Hematopoietic multipotent progenitor cell treated with erythropoietin and hydrocortisone succinate and interleukin-3 and kit ligand, for 4 days (in vitro differentiated cells): Measurements from ENCODE around the gene RPS21.
A peak's percentile ranks its signal among the peaks of the same experiment; 100 is the strongest.
"Not testable (repeated sequence)": the region's sequence is repeated elsewhere in the genome, so short reads cannot be mapped to it uniquely, and the experiment has no call there.

Experiments used
- DNase-seq: peaks from one replicate; pipeline ENCODE4 v3.0.0-alpha.2; 2015

The RPS21 gene

DNA sequence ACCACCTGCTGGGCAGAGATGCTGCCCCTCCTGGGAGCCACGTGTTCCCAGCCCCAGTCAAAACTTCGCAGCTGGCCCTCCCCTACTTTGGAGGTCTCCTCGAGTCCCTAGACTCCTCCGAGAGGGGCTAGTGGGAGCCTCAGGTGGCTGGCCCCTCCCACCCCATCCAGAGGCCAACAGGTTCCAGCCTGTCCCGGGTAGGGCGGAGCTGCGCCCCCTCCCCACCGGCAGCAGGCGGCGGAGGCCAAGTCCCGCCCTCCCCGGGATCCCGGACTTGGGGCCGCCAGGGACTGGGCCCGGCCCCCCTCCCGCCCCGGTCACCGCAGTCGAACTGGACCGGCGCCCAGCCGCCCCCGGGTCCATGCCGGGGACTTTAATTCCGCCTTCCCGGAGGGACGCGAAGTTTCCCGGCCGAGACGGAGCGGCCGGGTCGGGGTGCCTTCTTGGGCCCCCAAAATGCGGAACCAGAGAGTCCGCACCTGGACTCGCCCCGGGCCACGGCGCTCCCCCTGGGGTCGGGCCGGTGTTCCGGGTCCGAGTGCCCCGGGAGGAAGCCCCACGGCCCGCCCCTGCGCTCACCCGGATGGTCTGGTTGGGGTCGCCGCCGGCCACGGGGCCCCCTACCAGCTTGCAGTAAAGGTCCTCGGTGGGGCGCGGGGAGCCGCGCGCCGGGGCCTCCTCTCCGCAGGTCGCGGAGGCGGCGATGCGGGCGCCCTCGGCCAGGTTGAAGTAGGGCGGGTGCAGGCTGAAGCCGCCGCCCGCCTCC lies 20.4 kb upstream of the RPS21 start:
- no peak for DNase-seq

DNA sequence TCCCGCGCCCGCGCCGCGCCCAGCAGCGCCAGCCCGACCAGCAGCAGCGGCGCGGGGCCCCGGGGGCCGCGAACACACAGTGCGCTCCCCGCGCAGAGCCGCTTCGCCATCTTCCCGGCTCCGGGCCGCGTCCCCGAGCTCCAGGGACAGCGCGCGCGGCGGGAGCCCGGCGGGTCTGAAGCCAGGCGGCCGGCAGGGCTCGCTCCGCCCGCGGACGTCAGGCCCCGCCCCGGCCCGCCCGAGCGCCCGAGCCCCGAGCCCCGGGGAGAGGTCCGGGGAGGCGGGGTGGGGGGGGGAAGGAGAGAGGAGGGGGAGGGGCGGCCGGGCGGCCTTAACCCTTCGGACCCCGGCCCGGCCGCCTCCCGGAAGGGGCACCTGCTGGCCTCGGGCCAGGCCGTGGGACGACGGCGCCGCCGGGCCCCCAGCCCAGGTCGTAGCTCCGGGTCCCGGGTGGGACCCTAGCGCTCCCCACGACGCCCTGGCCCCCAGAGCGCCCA lies 19.7 kb upstream of the RPS21 start, which contains the start of gene LAMA5:
TSS of gene LAMA5 (minus strand) at position 177 of the 497 bp plus-strand sequence. CDS start at position 110, 67 bp downstream.
- peak; percentile 64 for DNase-seq

DNA sequence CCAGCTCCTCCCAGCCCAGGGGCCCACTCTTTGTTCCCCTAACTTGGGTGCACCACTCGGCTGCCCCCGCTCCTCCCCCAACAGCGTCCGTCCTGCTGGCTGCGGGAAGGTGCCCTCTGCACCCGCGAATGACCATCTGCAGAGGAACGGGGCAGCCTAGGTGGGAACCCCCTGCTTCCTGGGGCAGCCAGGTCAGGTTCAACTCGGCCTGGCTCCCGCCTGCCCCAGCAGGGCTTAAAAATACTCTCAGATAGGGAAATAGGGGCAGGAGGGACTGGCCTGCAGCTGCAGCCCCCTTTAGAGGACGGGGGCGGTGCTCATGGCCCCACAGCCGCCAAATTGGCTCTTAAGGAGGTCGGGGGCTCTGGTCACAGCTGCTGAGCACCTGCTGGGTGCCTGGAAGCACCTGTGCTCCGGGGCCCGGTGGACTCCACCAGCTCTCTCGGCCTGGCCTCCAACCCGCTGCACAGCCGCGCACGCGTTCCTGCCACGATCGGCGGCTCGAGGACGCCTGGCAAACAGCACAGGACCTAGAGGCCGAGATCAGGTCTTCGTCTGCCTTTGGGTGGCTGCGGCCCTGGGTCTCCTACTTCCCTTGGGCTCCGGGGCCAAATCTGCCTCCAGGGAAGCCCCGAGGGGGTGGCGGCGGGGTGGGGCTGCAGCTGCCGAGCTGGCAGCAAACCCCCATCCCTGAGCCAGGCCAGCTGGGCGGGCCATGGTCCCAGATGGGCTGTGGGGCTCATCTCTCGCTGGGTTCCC lies 19.1 kb upstream of the RPS21 start:
- DNase-seq, result peak; percentile 66

DNA sequence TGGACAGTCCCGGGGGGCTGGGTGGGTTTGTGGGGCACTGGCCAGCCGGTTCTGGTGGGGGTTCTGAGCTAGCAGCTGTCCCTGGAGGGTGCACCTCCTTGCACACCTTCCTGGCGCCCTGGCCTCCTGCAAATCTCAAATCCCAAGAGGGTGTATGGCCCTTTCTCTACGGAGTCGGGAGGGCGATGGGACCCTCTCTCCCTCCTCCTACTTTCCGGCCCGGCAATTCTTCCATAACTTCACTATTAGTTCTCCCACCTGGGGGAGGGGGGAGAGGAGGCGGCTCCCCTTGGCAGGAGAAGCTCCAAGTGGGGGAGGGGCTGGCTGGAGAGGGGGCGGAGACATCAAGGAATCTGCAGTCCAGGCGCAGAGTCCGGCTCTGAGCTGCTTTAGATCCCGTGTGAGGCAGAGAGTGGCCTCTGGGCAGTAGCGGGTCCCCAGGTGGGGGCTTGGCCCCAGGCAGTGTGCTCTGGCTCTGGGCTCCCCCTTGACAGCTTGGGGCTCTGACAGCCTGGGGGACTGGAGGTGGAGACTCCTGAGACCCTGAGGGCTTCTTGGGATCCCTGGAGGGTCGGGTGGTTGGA lies 18.4 kb upstream of the RPS21 start:
- DNase-seq, result no peak

DNA sequence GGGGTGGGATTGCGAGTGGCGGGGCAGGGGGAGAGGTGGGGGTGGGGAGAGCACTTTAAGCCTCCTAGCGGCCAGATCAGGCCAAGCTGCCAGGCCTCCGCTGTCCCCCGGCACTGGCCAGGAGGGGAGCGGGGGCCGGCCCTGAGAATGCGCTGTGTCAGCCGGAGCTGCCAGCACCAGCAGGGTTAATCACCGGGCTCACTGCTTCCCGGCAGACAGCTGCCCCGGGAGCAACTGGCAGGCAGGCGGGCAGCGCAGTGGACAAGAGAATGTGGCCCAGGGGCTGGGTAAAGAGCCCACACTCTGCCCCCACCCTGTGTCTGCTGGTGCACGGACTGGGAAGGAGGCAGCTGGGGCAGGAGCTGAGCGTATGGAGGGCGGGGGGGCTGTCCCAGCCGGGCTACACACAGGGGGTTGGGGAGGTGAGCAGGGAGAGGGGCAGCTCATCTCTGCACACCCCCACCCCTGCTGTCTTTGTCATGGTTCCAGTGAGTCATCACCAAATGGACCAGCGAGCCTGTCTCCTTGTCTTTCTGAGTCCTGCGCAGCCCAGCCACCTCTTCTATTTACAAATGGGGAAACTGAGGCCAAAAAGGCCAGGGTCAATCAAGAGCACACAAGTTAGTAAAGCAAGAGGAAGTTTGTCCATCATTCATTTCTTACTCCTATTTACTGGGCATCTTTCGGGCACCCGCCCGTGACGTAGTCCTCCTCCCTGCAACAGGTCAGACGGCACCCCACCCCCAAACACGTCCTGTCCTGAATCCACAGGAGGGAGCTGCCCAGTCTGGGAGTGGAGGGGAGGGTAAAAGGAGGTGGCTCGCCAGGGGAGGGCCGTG lies 17.7 kb upstream of the RPS21 start:
- DNase-seq, result peak; percentile 47

DNA sequence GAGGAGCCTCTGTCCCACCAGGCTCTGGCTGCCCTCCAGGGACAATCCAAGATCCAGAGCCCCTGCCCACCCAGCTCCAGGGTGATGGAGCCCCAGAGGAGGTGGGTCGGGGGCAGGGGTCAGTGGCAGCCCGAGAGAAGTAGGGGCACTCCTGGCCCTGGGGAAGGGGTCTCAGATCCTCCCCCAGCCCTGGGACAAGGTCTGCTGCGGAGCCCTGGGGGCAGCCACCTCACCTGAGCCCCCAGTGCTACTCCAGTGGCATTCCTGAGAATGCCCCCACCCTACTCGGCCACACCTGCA lies 17.1 kb upstream of the RPS21 start:
- no peak for DNase-seq

DNA sequence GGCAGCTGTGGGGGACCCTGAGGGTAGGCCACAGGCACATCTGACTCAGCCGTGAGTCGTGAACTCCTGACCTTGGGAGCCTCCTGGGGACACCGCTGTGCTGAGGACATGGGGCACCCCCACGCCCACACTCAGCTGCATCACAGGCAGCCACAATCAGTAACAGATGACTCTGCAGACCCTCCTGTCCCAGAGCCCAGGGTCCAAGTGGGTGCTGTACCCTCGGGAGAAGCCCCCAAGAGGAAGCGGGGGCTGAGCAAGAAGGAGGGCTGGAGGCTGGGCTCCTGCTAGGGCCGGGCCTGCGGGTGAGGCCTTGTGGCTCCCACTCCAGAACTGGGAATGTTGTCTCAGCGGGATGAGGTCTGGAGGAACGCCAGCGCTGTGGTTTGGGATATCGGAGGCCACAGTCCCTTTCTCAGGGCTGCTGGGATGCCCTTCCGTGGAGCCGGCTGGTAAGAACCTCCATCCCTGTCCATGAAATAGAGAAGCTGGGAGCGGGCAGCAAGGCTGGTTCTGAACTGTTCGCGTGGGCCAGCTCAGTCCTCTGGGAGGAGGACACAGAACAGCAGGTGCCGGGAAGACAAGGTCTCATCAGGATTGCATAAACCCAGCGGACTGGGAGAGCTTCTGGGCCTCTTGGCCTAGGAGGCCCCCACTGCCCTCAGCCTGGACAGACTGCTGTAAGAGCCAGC lies 16.6 kb upstream of the RPS21 start:
- no peak for DNase-seq

DNA sequence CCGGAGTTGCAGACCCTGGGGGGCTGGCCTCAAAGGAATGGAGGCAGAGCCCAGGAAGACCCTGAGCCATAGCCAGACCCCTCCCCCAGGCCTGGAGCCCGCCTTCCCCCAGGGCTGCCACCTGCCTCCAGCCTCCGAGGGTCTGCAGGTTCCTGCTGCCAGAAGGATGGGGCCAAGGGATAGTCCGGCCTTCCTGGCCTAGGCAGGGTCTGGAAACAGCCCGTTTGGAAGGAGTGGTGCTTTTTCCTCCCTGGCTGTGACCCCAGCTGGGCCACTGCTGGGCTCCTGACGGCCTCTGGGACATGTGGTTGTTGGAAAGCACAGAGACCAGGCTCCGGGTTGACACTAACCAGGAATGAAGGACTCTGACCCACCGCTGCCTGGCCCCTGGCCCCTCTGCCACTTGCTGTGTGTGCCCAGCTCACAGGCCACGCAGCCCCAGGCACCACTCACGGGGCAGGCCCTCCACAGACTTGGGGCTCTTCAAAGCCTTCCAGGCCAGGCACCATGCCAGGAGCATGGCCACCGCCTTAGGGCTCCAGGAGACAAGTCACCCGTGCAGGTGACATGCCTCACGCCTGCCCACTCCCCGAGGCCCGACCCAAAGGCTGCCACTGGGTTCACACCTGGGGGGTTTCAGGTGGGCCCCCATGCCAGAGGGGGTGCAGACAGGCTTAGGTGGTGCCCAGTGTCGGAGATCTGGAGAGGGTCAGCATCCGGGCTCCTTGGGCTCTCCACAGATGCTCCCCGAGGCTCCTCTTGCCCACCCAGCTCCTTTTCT lies 15.9 kb upstream of the RPS21 start:
- no peak for DNase-seq

DNA sequence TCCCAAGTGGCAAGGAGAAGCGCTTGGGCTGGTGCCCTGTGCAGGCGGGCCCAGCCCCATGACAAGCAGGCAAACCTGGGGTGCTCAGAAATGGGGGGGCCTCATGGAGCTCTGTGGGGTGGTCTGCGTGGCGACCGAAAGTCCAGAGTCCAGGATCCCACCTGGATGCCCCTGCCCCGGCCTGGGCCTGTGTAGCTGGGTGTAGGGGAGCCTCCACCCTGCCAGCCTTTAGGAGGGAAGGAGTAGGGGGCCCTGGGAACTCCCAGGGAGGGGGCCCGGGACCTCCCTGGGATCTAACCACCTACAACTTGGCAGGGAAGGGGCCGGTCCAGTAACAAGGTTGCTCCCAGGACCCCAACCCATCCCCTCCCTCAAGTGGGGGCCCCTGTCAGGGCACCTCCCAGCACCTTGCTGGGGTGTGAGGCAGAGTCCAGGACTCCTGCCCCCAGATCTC lies 15.3 kb upstream of the RPS21 start:
- no peak for DNase-seq

DNA sequence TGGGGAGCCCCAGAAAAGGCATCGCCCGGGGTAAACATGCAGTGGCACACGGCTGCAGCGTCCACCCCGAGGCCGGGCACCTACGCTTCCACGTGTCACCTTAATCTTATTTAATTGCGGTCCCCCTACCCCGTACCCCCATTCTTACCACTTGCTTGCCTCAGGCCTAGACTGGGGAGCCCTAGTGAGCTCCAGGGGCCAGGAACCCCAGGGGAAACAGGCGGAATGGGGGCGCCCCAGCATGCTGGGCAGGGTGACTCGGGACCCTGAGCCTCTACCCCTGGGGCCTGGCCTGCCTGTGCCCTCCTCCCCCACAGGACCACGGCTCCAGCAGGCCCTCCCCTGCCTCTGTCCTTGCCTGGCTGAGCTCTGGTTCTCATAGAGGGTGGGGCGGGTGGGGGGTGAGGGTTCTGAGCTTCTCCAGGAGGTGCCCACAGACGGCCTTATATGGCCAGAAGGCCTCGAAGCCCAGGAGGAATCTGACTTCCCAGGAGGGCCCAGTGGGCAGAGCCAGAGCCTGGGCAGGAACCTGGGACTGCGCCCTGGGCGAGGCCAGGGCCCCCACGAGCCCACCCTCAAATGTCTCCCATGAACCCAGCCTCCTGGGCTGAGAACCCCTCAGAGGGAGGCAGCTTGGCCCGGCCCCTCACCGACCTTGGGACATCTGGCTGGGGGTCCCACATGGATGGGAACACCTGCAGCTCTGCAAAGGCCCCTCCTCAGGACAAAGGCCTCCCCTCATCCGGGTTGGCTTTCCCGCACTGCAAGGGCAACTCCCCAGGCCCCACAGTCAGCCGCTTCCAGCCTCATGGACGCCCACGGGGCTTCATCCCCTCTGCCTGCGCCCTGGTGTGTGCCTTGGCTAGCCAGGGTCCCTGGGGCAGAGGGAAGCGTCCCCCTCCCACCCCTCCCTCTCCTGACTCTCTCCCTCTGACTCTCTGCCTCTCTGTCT lies 14.6 kb upstream of the RPS21 start:
- DNase-seq, result no peak

DNA sequence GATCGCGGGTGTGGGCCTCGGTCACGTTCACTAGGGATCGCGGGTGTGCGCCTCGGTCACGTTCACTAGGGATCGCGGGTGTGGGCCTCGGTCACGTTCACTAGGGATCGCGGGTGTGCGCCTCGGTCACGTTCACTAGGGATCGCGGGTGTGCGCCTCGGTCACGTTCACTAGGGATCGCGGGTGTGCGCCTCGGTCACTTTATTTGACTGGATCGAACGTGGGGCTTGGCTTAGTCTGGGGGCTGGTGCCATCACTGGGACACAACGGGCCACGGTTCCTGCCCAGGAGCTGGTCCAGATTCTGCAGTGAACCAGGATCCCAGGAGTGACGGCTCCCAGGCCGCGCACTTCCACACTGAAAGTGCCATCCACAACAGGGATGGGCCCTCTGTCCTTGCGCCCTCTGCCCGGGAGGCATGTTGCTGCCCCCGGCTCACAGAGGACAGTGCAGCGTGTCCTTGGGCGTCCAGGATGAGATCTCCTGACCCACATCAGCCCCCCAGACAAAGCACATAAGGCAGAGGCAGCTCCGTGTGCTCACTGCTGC lies 13.2 kb upstream of the RPS21 start:
- not testable (repeated sequence) for DNase-seq

DNA sequence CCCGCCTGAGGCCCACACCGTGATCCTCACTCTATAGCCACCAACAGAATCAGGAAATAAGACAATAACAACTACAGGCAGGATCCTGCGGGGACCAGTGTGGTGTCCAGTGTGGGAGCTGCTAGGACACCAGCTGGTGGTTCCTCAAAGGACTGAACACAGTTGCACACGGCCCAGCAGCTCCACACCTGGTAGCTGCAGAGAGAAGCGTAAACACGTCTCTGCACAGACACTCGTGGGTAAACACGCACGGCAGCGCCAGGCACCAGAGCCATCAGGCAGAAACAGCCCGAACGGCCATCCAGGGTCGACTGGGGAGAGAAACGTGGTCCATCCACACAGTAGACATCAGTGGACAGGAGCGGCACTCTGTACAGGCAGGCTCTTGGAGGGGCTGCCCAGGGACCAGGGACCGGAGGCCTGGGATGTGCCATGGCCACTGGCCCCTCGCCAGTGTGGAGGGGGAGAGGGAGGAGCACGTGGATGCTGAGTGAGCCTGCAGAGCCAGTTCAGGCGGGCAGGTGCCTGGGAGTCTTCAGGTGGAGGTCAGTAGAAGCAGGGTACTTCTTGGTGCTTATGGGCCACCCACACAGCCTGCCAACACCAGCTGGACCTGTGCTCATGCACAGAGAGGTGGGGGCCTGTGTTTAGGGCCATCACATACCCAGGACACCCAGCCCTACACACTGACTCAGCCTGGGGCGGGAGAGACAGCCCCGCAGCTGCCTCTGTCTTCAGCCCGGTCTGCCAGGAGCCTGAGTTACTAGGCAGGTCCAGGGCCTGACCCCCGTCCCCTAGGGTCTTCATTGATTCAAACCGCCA lies 12.4 kb upstream of the RPS21 start:
- no peak for DNase-seq

DNA sequence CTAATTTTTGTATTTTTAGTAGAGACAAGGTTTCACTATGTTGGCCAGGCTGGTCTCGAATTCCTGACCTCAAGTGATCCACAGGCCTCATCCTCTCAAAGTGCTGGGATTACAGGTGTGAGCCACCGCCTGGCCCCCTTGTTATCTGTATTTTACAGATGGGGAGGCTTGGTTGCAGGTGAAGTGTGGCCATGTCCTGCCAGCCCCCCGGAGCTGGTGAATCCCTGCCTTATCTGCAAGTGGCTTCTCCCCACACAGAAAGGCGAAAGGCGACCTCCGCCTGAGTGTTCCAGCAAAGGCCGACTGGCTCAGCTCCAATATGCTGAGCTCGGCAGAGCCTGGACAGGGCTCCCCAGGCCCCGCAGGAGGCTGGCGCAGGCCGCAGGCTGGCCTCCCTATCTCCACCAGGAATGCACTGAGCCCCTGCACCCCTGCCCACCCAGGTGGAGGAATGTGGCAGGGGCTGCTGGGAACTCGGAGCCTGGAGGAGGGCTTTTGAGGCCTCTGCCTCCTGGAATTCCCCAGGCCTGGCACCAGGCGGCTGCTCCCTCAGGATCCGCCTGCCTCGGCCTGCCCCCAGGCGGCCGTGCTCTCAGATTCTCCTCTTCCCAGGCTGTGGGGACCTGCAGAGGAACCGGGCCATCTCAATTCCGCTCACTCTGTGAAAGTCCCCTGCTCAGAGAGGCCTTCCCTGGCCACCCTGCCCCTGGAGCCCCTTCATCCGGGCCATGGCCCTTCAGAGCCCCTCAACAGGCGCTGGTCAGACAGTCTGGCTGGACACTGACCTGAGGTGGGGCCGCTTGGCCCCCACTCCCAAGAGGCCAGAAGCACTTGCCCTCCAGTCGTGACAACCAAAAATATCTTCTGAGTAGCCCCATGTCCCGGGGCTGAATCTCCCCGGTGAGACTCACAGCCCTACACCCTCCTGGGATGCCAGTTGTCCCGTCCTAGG lies 10.5 kb upstream of the RPS21 start:
- no peak for DNase-seq

DNA sequence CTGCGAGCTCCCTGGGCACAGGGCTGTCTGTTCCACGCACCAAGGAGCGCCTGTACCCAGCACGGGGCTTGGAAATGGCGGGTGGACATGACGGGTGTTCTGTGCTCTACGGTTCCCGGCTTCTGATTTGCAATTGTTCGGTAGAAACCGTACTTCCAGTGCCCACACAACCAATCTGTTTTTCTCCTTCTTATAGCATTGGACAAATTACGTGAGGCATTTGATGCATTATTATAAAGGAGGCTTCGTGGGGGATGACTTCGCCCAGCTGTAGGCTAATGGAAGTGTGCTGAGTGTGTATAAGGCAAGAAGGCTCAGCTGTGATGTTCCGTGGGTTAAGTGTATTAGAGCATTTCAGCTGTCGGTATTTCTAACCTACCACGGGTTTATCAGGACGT lies 9.8 kb upstream of the RPS21 start:
- no peak for DNase-seq

DNA sequence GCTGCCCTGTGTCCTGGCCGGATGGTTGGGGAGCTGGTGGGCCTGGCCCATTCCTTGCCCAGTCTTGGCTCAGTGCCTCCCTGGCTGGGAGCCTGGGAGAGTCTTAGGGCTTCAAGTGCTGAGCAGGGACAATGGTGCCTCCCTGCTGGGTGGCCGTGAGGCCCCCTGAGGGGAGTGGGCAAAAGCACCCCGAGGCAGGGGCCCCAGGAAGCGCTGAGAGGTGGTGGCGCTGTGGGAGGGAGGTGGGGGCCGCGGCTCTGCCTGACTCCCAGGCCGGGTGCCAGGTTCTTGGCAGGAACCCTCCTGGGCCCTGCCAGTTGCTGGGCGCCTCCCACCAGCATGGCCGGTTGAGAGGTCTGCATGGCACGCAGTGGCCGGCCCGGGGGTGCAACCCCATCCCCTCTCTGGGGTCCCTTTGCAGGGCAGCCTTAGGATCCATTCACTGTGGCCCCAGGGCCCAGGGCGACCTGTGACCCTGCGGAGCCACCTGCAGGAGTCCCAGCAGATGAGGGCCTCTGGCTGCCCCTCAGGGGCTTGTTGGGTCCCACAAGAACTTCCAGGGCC lies 9.2 kb upstream of the RPS21 start:
- DNase-seq, result no peak

DNA sequence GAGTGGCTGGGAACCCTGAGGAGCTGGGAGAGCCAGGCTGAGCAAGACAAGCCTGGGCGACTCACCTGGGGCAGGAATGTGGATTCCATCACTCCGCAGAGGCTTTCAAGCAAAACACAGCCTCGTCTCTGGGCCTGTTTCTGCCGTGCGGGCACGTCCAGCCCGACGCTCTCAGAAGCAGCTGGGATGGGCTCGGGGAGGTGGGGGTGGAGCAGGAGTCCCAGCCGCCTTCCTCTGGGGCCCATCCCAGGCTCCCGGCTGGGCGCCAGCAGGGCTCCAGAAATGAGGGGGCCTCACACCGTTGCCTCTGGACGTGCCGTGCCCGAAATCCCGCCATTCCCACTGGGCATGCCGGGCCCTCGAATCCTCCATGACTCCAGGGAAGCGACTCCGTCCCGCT lies 8.7 kb upstream of the RPS21 start:
- no peak for DNase-seq

DNA sequence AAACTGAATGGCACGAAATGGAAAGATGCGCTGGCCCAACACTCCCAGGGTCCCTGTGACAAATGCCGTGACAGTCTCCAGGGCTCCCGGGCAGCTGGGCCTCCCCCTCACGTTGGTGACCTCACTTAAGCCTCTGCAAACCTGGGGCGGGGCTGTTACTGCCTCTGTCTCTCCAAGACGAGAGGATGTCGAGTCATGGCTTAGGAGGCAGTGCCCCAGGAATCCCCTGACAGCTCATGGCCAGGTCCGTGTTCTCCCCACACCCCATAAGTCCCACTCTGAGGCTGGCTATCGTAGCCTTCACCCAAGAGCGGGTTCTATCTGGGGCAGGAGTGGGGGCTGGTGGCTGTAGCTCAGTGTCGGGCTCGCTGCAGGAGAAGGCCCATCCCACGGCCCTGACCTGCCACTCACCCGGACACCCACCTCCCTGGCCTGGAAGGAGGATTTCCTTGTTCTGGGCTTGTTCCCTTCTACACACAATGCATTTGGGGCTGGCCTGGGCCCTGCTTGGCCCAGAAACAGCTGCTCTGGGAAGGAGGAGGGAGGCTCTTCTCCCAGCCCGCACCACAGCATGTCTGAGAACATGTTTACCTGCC lies 5.6 kb upstream of the RPS21 start:
- peak; percentile 64 for DNase-seq
